ENCODE data around the gene FLYWCH2.

The FLYWCH2 gene

DNA sequence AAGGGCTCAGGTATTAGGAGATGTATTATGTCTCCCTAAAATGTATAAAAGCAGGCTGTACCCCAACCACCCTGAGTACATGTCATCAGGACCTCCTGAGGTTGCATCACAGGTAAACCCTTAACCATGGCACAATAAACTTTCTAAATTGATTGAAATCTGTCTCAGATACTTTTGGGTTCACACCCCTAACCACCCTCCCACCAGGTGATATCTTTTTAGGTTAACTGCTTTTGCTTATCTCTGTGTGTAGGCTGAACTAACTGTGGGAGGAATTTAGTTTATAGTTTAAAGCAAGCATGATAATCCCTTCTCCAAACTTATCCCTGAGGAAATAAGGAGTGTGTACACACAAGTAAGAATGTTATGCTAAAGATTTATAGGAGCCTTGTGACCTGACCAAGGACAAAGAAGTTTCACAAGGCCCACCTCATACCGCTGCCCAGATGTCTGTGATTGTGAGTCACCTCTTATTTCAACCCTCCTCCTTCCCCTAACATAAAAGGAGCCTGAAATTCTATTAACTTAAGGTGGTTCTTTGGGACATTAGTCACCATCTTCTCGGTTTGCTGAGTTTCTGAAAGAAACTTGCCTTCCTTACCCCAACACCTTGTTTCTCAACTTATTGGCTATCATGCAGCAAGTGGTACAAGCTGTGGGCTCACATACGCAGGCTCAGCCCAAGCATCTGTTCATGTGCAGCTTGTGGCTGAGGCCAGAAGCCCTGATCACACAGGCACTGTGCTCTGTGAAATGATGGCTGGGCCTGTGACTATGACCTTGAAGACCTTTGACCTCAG, 36.3 kb upstream of the FLYWCH2 start:
- TF ChIP-seq GATA3 (IDR thresholded peaks at IDR 0.05; ENCODE audit: low read depth, low read length), result no peak
- TF ChIP-seq GATA2 (IDR thresholded peaks at IDR 0.05; ENCODE audit: low read depth, low read length), result no peak

DNA sequence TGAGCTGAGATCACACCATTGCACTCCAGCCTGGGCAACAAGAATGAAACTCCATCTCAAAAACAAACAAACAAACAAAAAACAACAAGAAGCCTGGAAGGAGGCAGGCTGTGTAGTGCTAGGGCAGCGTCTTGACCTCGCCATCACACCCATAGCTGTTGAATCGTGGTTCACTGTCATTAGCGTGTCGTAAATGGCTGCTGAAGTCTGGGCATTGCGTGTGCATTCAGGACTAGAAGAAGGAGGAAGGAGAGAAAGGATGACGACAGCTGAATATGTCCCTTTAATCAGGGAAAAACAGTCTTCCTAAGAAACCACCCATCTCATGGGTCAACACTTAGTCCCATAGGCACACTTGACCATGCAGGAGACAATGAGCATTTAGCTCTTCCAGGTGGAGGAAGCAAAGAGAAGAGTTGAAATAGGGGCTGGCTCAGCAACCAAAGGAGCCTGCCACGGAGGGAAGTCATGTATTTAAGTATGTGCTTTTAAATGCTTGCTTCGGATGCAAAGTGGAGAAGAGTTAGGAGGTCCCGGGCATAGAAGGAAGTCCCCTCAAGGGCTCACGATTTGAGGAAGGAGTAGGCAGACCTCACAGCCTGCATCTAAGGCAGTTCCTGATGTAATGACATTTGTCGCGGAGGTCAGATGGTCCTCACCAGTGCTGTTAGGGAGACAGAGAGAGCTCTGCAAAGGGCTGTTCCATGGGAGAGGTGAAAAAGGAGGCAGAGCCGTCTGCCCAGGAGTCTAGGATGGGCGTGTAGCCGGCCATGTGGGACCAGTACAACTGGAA, 33.9 kb upstream of the FLYWCH2 start:
- TF ChIP-seq GATA3 (IDR thresholded peaks at IDR 0.05; ENCODE audit: low read depth, low read length), result no peak
- TF ChIP-seq GATA2 (IDR thresholded peaks at IDR 0.05; ENCODE audit: low read depth, low read length), result no peak

DNA sequence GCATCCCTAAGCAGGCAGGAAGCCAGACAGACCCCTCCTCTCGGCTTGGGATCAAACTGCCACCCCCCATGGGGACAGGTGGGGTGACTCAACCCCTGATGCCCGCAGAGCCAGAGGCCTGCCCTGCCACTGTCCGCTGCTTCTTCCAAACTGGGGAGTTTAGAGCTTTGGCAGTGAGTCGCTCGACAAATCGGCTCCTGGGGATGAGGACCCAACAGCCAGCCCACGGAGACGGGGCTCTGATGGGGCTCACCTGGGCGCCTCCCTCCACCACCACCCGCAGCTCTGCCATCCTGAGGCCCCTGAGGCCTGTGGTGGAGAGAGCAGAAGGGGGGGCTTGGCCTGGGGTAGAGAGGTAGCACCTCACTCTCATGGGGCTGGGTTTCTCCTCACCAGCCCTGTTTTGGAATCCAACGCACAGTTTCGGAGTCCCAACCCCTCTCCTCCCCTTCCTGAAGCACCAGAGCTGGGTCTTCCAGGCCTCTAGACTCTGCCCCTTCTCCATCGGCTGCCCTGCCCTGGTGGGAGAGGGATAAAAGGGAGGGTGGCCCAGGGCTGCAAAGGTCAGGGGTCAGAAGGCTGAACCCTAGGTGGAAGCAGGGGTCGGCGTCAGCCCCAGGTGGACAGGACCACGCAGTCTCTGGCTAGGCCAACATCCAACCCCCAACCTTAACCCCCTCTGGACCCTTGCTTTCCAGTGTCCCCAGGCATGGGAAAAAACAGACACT, 30.8 kb upstream of the FLYWCH2 start:
- TF ChIP-seq GATA2 (IDR thresholded peaks at IDR 0.05; ENCODE audit: low read depth, low read length) (no peak), GATA3 (IDR thresholded peaks at IDR 0.05; ENCODE audit: low read depth, low read length) (no peak)

GRCh38 chr16:2852731-2853507, 30.1 kb upstream of the FLYWCH2 start:
- TF ChIP-seq GATA2 (IDR thresholded peaks at IDR 0.05; ENCODE audit: low read depth, low read length) (0 out of 2 replicates have a peak, but pooled peaks have one; percentile 8), GATA3 (IDR thresholded peaks at IDR 0.05; ENCODE audit: low read depth, low read length) (no peak)

- TF ChIP-seq GATA3 (IDR thresholded peaks at IDR 0.05; ENCODE audit: low read depth, low read length) (no peak), GATA2 (IDR thresholded peaks at IDR 0.05; ENCODE audit: low read depth, low read length) (no peak)
These were observed 29.4 kb upstream of the FLYWCH2 start for GRCh38 chr16:2853531-2854073.

DNA sequence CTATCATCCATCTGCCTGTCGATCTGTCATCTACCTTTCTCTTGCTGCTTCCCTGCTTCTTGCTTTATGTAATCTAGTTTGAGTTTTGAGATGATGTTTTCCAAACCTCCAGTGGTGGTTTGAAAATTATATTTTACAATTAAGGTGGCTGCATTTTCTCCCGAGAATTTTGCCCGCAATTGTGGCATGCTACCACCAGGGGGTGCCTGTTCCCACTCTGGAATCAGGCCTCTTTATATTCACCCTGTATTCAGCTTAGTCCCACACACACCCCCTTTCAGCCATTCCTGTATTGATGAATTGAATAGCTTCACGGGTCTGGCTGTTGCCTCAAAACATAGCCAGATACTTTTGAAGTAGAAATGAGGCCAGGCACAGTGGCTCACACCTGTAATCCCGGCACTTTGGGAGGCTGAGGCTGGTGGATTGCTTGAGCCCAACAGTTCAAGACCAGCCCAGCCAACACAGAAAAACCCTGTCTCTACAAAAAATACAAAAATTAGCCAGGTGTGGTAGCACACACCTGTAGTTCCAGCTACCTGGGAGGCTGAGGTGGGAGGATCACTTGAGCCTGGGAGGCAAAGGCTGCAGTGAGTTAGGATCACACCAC, 28.2 kb upstream of the FLYWCH2 start:
- no peak for TF ChIP-seq GATA3 (IDR thresholded peaks at IDR 0.05; ENCODE audit: low read depth, low read length)

GRCh38 chr16:2855536-2855935, 27.5 kb upstream of the FLYWCH2 start:
- no peak for TF ChIP-seq GATA2 (IDR thresholded peaks at IDR 0.05; ENCODE audit: low read depth, low read length)
- TF ChIP-seq GATA3 (IDR thresholded peaks at IDR 0.05; ENCODE audit: low read depth, low read length), result no peak

DNA sequence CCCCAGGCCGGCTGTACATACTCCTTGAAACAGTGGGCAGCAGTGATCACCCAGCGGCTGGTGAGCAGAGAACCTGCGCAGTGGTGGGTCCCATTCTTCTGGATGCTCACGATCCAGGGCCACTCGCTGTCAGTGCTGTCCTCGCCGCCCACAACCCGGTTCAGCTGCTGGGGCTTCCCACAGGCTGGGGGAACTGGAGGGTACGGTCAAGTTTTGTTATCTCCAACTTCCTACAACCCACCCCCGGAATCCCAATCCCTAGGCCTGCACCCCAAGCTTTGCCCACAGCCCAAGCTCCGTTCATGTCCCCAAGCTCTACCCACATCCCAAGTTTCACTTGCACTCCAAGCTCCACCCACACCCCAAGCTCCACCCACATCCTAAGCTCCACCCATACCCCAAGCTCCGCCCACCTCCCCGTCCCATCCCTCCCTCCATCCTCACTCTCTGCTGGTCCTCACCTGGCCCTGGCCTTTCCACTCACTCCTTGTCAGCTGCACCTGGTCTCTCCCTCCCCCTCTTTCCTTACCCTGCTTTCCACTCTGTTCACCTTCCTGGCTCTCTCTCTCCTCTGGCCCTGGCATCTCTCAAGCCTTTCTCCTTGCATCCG, 26.8 kb upstream of the FLYWCH2 start:
- TF ChIP-seq GATA2 (IDR thresholded peaks at IDR 0.05; ENCODE audit: low read depth, low read length) (no peak), GATA3 (IDR thresholded peaks at IDR 0.05; ENCODE audit: low read depth, low read length) (no peak)

DNA sequence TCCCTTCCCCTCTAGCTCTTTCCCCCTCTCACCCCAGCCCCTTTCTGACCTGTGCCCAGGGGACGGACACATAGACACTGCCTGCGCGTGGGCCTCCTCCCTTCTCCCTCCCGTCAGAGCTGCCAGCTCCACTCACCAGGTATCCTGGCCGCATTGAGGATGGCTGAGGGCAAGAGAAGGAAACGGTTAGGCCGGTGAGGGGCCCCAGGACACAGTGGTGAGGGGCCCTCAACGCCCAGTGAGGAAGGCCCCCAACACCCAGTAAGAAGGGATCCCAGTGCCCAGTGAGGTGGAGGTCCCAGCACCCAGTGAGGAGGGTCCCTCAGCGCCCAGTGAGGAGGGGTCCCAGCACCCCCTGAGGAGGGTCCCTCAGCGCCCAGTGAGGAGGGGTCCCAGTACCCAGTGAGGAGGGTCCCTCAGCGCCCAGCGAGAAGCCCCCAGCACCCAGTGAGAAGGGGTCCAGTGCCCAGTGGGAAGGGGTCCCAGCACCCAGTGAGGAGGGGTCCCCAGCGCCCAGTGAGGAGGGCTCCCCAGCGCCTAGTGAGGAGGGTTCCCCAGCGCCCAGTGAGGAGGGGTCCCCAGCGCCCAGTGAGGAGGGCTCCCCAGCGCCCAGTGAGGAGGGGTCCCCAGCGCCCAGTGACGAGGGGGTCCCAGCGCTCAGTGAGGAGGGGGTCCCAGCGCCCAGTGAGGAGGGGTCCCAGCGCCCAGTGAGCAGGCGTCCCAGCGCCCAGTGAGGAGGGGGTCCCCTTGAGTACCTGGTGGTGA, 26.1 kb upstream of the FLYWCH2 start:
- no peak for TF ChIP-seq GATA2 (IDR thresholded peaks at IDR 0.05; ENCODE audit: low read depth, low read length)
- TF ChIP-seq GATA3 (IDR thresholded peaks at IDR 0.05; ENCODE audit: low read depth, low read length), result no peak

DNA sequence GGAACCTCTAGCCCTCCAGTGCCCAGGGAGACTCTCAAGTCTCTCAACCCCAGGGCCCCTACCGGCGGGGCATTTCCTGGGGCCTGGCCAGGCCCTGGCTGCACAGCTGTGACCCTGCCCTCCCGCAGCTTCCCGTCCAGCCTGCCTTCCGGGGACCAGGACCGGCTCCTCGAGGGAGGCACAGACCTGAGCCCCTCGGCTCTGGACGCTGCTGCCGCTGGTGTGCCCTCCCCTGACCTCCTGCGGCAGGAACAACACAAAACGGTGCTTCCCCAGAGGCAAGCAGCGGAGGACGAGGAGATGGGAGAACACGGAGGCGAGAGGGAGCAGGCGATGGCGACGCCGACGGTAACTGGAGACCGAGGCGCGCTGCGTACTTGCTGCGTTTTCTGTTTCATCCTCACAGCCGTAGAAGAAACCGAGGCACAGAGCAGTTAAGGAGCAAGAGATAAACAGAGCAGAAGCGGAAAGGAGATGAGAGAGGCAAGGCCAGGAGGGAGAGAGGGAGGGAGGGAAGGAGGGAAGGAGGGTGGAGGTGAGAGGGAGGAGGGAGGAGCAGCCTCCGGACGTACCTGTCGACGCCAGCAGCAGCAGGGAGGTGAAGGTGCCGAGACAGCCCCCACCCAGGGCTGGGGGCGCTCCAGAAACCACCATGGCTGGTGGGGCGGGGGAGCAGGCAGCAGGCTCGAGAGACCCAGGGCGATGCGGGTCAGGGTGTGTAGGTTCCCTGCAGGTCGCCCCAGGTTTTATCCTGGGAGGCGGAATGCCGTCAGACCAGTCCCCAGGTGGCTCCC, 25.4 kb upstream of the FLYWCH2 start, which contains the start of gene PRSS22:
PRSS22 (minus strand) TSS at position 720 of the 794 bp plus-strand sequence; CDS start at position 654, 66 bp downstream.
- TF ChIP-seq GATA3 (IDR thresholded peaks at IDR 0.05; ENCODE audit: low read depth, low read length) (no peak), GATA2 (IDR thresholded peaks at IDR 0.05; ENCODE audit: low read depth, low read length) (no peak)
